Karpas-422 (cell line): ENCODE measurements around the gene SPSB1. TPM values are rescaled to one million over a fixed set of nuclear protein-coding genes. Genes with fewer than 3 reads are reported as not detected.

ENCODE experiments used
- DNase-seq: peaks from one replicate; pipeline ENCODE4 v3.0.0-alpha.2; 2015
- H2AFZ ChIP-seq: fragments of 200-600 bp; sonication (generic); 2 replicates; pipeline ENCODE4 v1.6.1; 2014; ENCODE audit warnings: antibody characterized with exemption, low read length, mixed read lengths
- H3K27ac ChIP-seq: fragments of 200-600 bp; sonication (generic); 2 replicates; pipeline ENCODE4 v1.5.1; 2014; ENCODE audit warnings: mild to moderate bottlenecking, low read length, moderate library complexity
- H3K27me3 ChIP-seq: fragments of 200-600 bp; sonication (generic); 2 replicates; pipeline ENCODE4 v1.6.1; 2014; ENCODE audit warnings: low read length, mixed read lengths
- H3K36me3 ChIP-seq: fragments of 200-600 bp; sonication (generic); 2 replicates; pipeline ENCODE4 v1.6.1; 2014; ENCODE audit warnings: low read length, mixed read lengths; ENCODE audit not compliant: insufficient read depth
- H3K4me1 ChIP-seq: fragments of 200-600 bp; sonication (generic); 2 replicates; pipeline ENCODE4 v1.6.1; 2014; ENCODE audit warnings: mild to moderate bottlenecking, low read length, mixed read lengths
- H3K4me2 ChIP-seq: fragments of 200-600 bp; sonication (generic); 2 replicates; pipeline ENCODE4 v1.6.1; 2014; ENCODE audit warnings: low read length, low read depth, mild to moderate bottlenecking; ENCODE audit not compliant: poor library complexity, severe bottlenecking
- H3K4me3 ChIP-seq: fragments of 200-600 bp; sonication (generic); 2 replicates; pipeline ENCODE4 v1.5.1; 2014; ENCODE audit warnings: mild to moderate bottlenecking, antibody characterized with exemption, low read length, mixed read lengths
- H3K79me2 ChIP-seq: fragments of 200-600 bp; sonication (generic); 2 replicates; pipeline ENCODE4 v1.6.1; 2014; ENCODE audit warnings: mild to moderate bottlenecking, low read length, mixed read lengths
- H3K9ac ChIP-seq: fragments of 200-600 bp; sonication (generic); 2 replicates; pipeline ENCODE4 v1.6.0; 2014; ENCODE audit warnings: low read length
- H3K9me2 ChIP-seq: fragments of 200-600 bp; sonication (generic), shearing (Covaris generic); replicated peaks from 2 replicates; pipeline ENCODE4 v1.6.0; 2014; ENCODE audit warnings: mild to moderate bottlenecking, low read length, moderate library complexity; ENCODE audit not compliant: insufficient read depth
- H3K9me3 ChIP-seq: fragments of 300-700, 200-600 bp; sonication (generic); 2 replicates; pipeline ENCODE4 v1.6.1; 2014; ENCODE audit warnings: low read length, mixed read lengths
- H4K20me1 ChIP-seq: fragments of 200-600 bp; sonication (generic); 2 replicates; pipeline ENCODE4 v1.6.1; 2014; ENCODE audit warnings: mild to moderate bottlenecking, antibody characterized with exemption, low read length, low read depth; ENCODE audit not compliant: insufficient read depth
- total RNA-seq: library from RNA; depleted of rRNA; stranded (reverse); fragments of >200 nt; shearing (Covaris generic); gene quantifications from 2 replicates; pipeline ENCODE4 v1.2.3, GENCODE V29; 2014; ENCODE audit warnings: low replicate concordance

Gene SPSB1
- total RNA-seq, 1 experiment from 2014 or later = not detected

GRCh38 chr1:9289711-9290485 is 2.8 kb upstream of the SPSB1 start:
- DNase-seq = no peak

DNA sequence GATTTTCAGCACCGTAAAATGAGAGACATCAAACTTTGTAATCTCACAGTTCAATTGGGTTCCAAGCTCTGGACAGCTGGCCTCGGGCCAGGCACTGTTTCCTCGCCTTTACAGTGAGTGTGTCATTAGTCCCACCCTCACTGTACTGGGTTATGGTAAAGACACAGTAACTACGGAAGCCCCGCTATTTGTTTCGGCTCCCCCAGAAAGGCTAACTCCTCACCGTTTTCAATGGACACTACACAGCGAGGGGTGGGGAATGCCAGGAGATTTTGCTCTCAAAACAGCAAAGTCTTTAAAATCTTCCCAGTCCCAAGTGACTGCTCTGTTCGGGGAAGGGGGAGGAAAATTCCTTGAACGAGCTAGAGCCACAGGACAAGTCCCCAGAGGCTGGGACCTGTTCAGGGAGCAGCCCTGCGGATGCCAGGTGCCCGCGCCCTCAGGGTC is 757 bp upstream of the SPSB1 start:
- Histone ChIP-seq H2AFZ (no peak overlapping the region), H3K4me1 (no peaks in the 10 kb centered on the region), H3K27ac (no peak overlapping the region), H3K4me3 (no peak overlapping the region), H3K9ac (no peak overlapping the region), H3K36me3 (no peaks in the 10 kb centered on the region), H3K4me2 (no peak overlapping the region), H3K9me3 (peaks cover 5% of the 10 kb centered on the region), H3K27me3 (no peaks in the 10 kb centered on the region), H4K20me1 (no peaks in the 10 kb centered on the region), H3K9me2 (no peaks in the 10 kb centered on the region), H3K79me2 (no peaks in the 10 kb centered on the region)
- DNase-seq = no peak

More at GRCh38 chr1:9289711-9290485, 2.8 kb upstream of the SPSB1 start:
- Histone ChIP-seq H3K4me1 (no peaks in the 10 kb centered on the region), H3K27ac (no peak overlapping the region), H3K4me2 (no peak overlapping the region), H3K27me3 (no peaks in the 10 kb centered on the region), H2AFZ (no peak overlapping the region), H3K9ac (no peak overlapping the region), H3K36me3 (no peaks in the 10 kb centered on the region), H3K79me2 (no peaks in the 10 kb centered on the region), H4K20me1 (no peaks in the 10 kb centered on the region), H3K9me2 (no peaks in the 10 kb centered on the region), H3K4me3 (no peak overlapping the region), H3K9me3 (peaks cover 5% of the 10 kb centered on the region)

DNA sequence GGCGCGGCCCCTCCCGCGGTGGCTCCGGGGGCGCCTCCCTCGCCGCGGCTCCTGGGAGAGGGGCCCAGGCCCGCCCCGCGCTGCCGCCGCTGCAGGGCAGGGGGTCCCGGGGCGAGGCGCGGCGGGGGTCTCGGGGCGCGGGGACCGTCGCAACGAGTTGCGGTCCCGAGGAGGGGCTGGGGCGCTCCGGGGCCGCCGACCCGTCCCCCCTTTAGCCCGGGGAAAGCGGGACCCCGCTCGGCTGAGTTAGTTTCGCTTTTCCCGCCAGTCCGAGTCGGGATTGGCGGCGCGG is 493 bp downstream of the SPSB1 start:
- Histone ChIP-seq H3K27ac (no peak overlapping the region), H3K4me2 (peak overlapping the region; percentile 56)

GRCh38 chr1:9293533-9294404 is 1.1 kb downstream of the SPSB1 start:
- DNase-seq = no peak
- Histone ChIP-seq H3K4me2 (peak overlapping the region; percentile 56), H3K9me2 (no peaks in the 10 kb centered on the region), H4K20me1 (no peaks in the 10 kb centered on the region), H3K9me3 (no peaks in the 10 kb centered on the region), H3K79me2 (no peaks in the 10 kb centered on the region), H3K9ac (peak overlapping the region; percentile 32; the same call in 1 of the 2 replicates), H3K36me3 (no peaks in the 10 kb centered on the region), H3K27ac (no peak overlapping the region), H3K4me1 (no peaks in the 10 kb centered on the region), H3K4me3 (peak overlapping the region; percentile 54), H3K27me3 (no peaks in the 10 kb centered on the region), H2AFZ (no peak overlapping the region)

More for the DNA sequence above, 493 bp downstream of the SPSB1 start:
- Histone ChIP-seq H3K36me3 (no peaks in the 10 kb centered on the region), H3K4me1 (no peaks in the 10 kb centered on the region), H3K4me3 (peak overlapping the region; percentile 54), H3K27me3 (no peaks in the 10 kb centered on the region), H3K9me2 (no peaks in the 10 kb centered on the region), H3K79me2 (no peaks in the 10 kb centered on the region), H3K9ac (peak overlapping the region; percentile 32; the same call in 1 of the 2 replicates), H3K9me3 (peaks cover 3% of the 10 kb centered on the region), H4K20me1 (no peaks in the 10 kb centered on the region), H2AFZ (no peak overlapping the region)
- no peak for DNase-seq

- Histone ChIP-seq H4K20me1 (no peaks in the 10 kb centered on the region), H3K27me3 (no peaks in the 10 kb centered on the region), H3K27ac (no peak overlapping the region), H2AFZ (no peak overlapping the region), H3K36me3 (no peaks in the 10 kb centered on the region), H3K4me3 (no peak overlapping the region), H3K4me1 (no peaks in the 10 kb centered on the region), H3K79me2 (no peaks in the 10 kb centered on the region), H3K9me2 (no peaks in the 10 kb centered on the region), H3K9ac (no peak overlapping the region), H3K9me3 (no peaks in the 10 kb centered on the region), H3K4me2 (no peak overlapping the region)
- DNase-seq = no peak
Measured at GRCh38 chr1:9294405-9294773, 1.7 kb downstream of the SPSB1 start.

- Histone ChIP-seq H3K79me2 (no peaks in the 10 kb centered on the region), H4K20me1 (no peaks in the 10 kb centered on the region), H3K4me3 (no peak overlapping the region), H3K36me3 (no peaks in the 10 kb centered on the region), H3K27me3 (no peaks in the 10 kb centered on the region), H3K9me3 (no peaks in the 10 kb centered on the region), H2AFZ (no peak overlapping the region), H3K9ac (no peak overlapping the region), H3K4me1 (no peaks in the 10 kb centered on the region), H3K27ac (no peak overlapping the region), H3K4me2 (no peak overlapping the region), H3K9me2 (no peaks in the 10 kb centered on the region)
- no peak for DNase-seq
Measured at GRCh38 chr1:9294910-9295636, 2.4 kb downstream of the SPSB1 start.

DNA sequence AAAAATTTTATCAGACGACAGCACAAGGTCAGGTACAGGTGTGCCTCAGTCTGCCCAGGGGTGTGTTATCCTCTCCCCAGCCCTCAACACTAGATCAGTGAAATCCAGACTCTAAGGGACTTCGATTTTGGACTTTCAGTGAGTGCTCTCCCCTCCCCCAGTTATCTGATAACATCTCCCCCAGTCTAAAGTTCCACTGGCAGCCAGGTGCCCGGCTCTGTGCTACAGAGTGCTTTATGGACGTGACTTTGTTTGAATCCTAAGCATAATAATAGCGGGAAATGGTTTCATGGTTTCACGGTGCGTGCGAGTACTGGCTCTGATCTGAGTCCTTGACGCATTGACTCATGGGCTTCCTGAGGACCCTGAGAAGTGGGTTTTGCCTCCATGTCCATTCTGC is 3.2 kb downstream of the SPSB1 start:
- H3K36me3 ChIP-seq = no peaks in the 10 kb centered on the region
- no peak overlapping the region for H3K27ac ChIP-seq
- H3K27me3 ChIP-seq = no peaks in the 10 kb centered on the region
- no peaks in the 10 kb centered on the region for H3K79me2 ChIP-seq
- no peaks in the 10 kb centered on the region for H4K20me1 ChIP-seq
- DNase-seq = no peak
- no peak overlapping the region for H2AFZ ChIP-seq
- no peak overlapping the region for H3K9ac ChIP-seq
- no peaks in the 10 kb centered on the region for H3K9me3 ChIP-seq
- no peaks in the 10 kb centered on the region for H3K9me2 ChIP-seq
- no peak overlapping the region for H3K4me3 ChIP-seq
- no peaks in the 10 kb centered on the region for H3K4me1 ChIP-seq
- no peak overlapping the region for H3K4me2 ChIP-seq

DNA sequence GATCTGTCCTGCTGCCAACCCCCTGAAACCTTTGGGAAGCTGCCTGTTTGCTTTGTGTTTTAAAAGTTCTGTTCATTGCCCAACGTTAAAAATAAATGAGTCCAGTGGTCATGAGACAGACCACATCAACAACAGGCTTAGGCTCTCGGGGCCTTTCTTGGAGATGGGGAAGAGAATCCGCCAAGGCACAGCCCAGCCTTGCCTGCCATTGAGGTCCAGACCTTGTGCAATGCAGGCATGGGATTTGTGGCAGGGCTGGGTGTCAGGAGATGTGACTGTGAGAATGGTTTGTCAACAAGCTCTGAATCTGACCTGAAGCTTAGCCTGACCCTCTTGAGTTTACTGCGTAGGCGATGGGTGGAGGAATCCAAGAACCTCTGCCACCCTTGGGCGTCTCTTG is 4.2 kb downstream of the SPSB1 start:
- Histone ChIP-seq H3K4me3 (no peak overlapping the region), H3K27ac (no peak overlapping the region), H3K27me3 (no peaks in the 10 kb centered on the region), H3K9me2 (no peaks in the 10 kb centered on the region), H3K36me3 (no peaks in the 10 kb centered on the region), H3K9ac (no peak overlapping the region), H2AFZ (no peak overlapping the region), H4K20me1 (no peaks in the 10 kb centered on the region), H3K9me3 (no peaks in the 10 kb centered on the region), H3K79me2 (no peaks in the 10 kb centered on the region), H3K4me2 (no peak overlapping the region), H3K4me1 (no peaks in the 10 kb centered on the region)
- no peak for DNase-seq
